Muscle layer of duodenum (tissue), 2 donors: Measurements from ENCODE around the gene MAP3K4.
"Not testable (repeated sequence)": the region's sequence is repeated elsewhere in the genome, so short reads cannot be mapped to it uniquely, and the experiment has no call there.

Experiments used
- H3K27ac ChIP-seq: one replicate; pipeline ENCODE4 v1.7.0; 2013; ENCODE audit warnings: mild to moderate bottlenecking, low read length
- H3K27me3 ChIP-seq: one replicate; pipeline ENCODE4 v1.7.0; 2013; ENCODE audit warnings: low read depth, mild to moderate bottlenecking, control low read depth, low read length
- H3K36me3 ChIP-seq, 2 donors: one replicate each; pipeline ENCODE4 v1.7.0; 2013; ENCODE audit warnings: low read length in 2 of 2, control low read depth in 1 of 2, mild to moderate bottlenecking in 1 of 2; ENCODE audit not compliant: insufficient read depth in 2 of 2, control insufficient read depth in 1 of 2
- H3K4me1 ChIP-seq, 2 donors: one replicate each; pipeline ENCODE4 v1.7.0; 2013; ENCODE audit warnings: low read length in 2 of 2, mild to moderate bottlenecking in 2 of 2, control low read depth in 1 of 2, moderate library complexity in 1 of 2; ENCODE audit not compliant: insufficient read depth in 2 of 2, control insufficient read depth in 1 of 2
- H3K4me3 ChIP-seq, 2 donors: one replicate each; pipeline ENCODE4 v1.7.0; 2013; ENCODE audit warnings: low read length in 2 of 2, low read depth in 1 of 2, mild to moderate bottlenecking in 1 of 2
- H3K9me3 ChIP-seq, 2 donors: one replicate each; pipeline ENCODE4 v1.7.0; 2013; ENCODE audit warnings: low read length in 2 of 2, control low read depth in 1 of 2, mild to moderate bottlenecking in 1 of 2; ENCODE audit not compliant: control insufficient read depth in 1 of 2
- donor health status: healthy.

The MAP3K4 gene

GRCh38 chr6:160959726-160960435 is 31.7 kb upstream of the MAP3K4 start:
- Histone ChIP-seq H3K4me3 (no peak overlapping the region), H3K36me3 (no peaks in the 10 kb centered on the region), H3K9me3 (no peaks in the 10 kb centered on the region), H3K27me3 (no peaks in the 10 kb centered on the region), H3K4me1 (no peaks in the 10 kb centered on the region), H3K27ac (no peak overlapping the region)

- no peaks in the 10 kb centered on the region for H3K27me3 ChIP-seq
- no peak overlapping the region for H3K27ac ChIP-seq
Measured at GRCh38 chr6:160960839-160961238, 30.7 kb upstream of the MAP3K4 start.

GRCh38 chr6:160962835-160963623 is 28.5 kb upstream of the MAP3K4 start:
- no peaks in the 10 kb centered on the region for H3K9me3 ChIP-seq
- H3K36me3 ChIP-seq, result no peaks in the 10 kb centered on the region
- no peak overlapping the region for H3K4me3 ChIP-seq
- no peaks in the 10 kb centered on the region for H3K4me1 ChIP-seq
- H3K27me3 ChIP-seq, result no peaks in the 10 kb centered on the region
- H3K27ac ChIP-seq, result no peak overlapping the region

More at GRCh38 chr6:160960839-160961238, 30.7 kb upstream of the MAP3K4 start:
- H3K4me3 ChIP-seq, result no peak overlapping the region
- H3K36me3 ChIP-seq, result no peaks in the 10 kb centered on the region
- no peaks in the 10 kb centered on the region for H3K9me3 ChIP-seq
- no peaks in the 10 kb centered on the region for H3K4me1 ChIP-seq

GRCh38 chr6:160963651-160964050 is 27.9 kb upstream of the MAP3K4 start:
- no peak overlapping the region for H3K27ac ChIP-seq
- no peaks in the 10 kb centered on the region for H3K36me3 ChIP-seq
- no peak overlapping the region for H3K4me3 ChIP-seq
- H3K27me3 ChIP-seq, result no peaks in the 10 kb centered on the region
- no peaks in the 10 kb centered on the region for H3K4me1 ChIP-seq
- no peaks in the 10 kb centered on the region for H3K9me3 ChIP-seq

GRCh38 chr6:160965893-160966292 is 25.7 kb upstream of the MAP3K4 start:
- Histone ChIP-seq H3K36me3 (no peaks in the 10 kb centered on the region), H3K9me3 (no peaks in the 10 kb centered on the region), H3K27ac (no peak overlapping the region), H3K4me3 (no peak overlapping the region), H3K4me1 (no peaks in the 10 kb centered on the region), H3K27me3 (no peaks in the 10 kb centered on the region)

- Histone ChIP-seq H3K27me3 (no peaks in the 10 kb centered on the region), H3K36me3 (no peaks in the 10 kb centered on the region), H3K4me3 (no peak overlapping the region), H3K27ac (no peak overlapping the region), H3K4me1 (no peaks in the 10 kb centered on the region), H3K9me3 (no peaks in the 10 kb centered on the region)
Measured at GRCh38 chr6:160966493-160967229, 24.9 kb upstream of the MAP3K4 start.

- Histone ChIP-seq H3K27ac (no peak overlapping the region), H3K36me3 (no peaks in the 10 kb centered on the region), H3K27me3 (no peaks in the 10 kb centered on the region), H3K4me1 (no peaks in the 10 kb centered on the region), H3K9me3 (no peaks in the 10 kb centered on the region), H3K4me3 (no peak overlapping the region)
Measured at GRCh38 chr6:160967351-160967750, 24.2 kb upstream of the MAP3K4 start.

- H3K4me3 ChIP-seq, result no peak overlapping the region
- no peaks in the 10 kb centered on the region for H3K27me3 ChIP-seq
- no peaks in the 10 kb centered on the region for H3K9me3 ChIP-seq
- no peak overlapping the region for H3K27ac ChIP-seq
- no peaks in the 10 kb centered on the region for H3K36me3 ChIP-seq
- H3K4me1 ChIP-seq, result no peaks in the 10 kb centered on the region
Measured at GRCh38 chr6:160967833-160968232, 23.7 kb upstream of the MAP3K4 start.

GRCh38 chr6:160971171-160971570 is 20.4 kb upstream of the MAP3K4 start:
- no peak overlapping the region for H3K27ac ChIP-seq
- H3K27me3 ChIP-seq, result no peaks in the 10 kb centered on the region
- H3K4me1 ChIP-seq, result peaks cover 0 to 14% of the 10 kb centered on the region in 2 donors
- no peaks in the 10 kb centered on the region for H3K36me3 ChIP-seq
- H3K9me3 ChIP-seq, result no peaks in the 10 kb centered on the region
- H3K4me3 ChIP-seq, result no peak overlapping the region

GRCh38 chr6:160972111-160972510 is 19.5 kb upstream of the MAP3K4 start:
- Histone ChIP-seq H3K9me3 (no peaks in the 10 kb centered on the region), H3K4me1 (peaks cover 0 to 14% of the 10 kb centered on the region in 2 donors), H3K27me3 (no peaks in the 10 kb centered on the region), H3K4me3 (no peak overlapping the region), H3K36me3 (no peaks in the 10 kb centered on the region), H3K27ac (no peak overlapping the region)

GRCh38 chr6:160972594-160972993 is 19.0 kb upstream of the MAP3K4 start:
- H3K4me3 ChIP-seq, H3K27me3 ChIP-seq, H3K9me3 ChIP-seq, H3K27ac ChIP-seq, H3K36me3 ChIP-seq: not testable (repeated sequence)
- H3K4me1 ChIP-seq, result peaks cover 0 to 14% of the 10 kb centered on the region in 2 donors
